ENCODE measurements around the gene PRAMEF15. TPM values are rescaled to one million over a fixed set of nuclear protein-coding genes. Genes with fewer than 3 reads are reported as not detected.
"Not testable (repeated sequence)": the region's sequence is repeated elsewhere in the genome, so short reads cannot be mapped to it uniquely, and the experiment has no call there.

The PRAMEF15 gene
- total RNA-seq, 1 donor from 2014 or later: not detected

GRCh38 chr1:13356774-13357173 lies 41.4 kb downstream of the PRAMEF15 start:
- DNase-seq (ENCODE audit: low read depth): peak; percentile 44
- FAIRE-seq; H3K27me3 ChIP-seq (ENCODE audit: control insufficient read depth, insufficient read depth, low read length); H3K36me3 ChIP-seq (ENCODE audit: control insufficient read depth, insufficient read depth, low read length); H3K4me3 ChIP-seq (ENCODE audit: low read depth, low read length): not testable (repeated sequence)
- peak; percentile 48 for TF ChIP-seq CTCF (IDR thresholded peaks at IDR 0.05; ENCODE audit: insufficient read depth, low read length, severe bottlenecking)

- H3K27me3 ChIP-seq (ENCODE audit: control insufficient read depth, insufficient read depth, low read length); H3K36me3 ChIP-seq (ENCODE audit: control insufficient read depth, insufficient read depth, low read length); H3K4me3 ChIP-seq (ENCODE audit: low read depth, low read length); DNase-seq (ENCODE audit: low read depth): not testable (repeated sequence)
- FAIRE-seq: peak; percentile 47
These were observed 47.0 kb downstream of the PRAMEF15 start for GRCh38 chr1:13362364-13362763.

GRCh38 chr1:13364928-13365327 lies 49.5 kb downstream of the PRAMEF15 start:
- DNase-seq (ENCODE audit: low read depth); H3K4me3 ChIP-seq (ENCODE audit: low read depth, low read length); FAIRE-seq; H3K36me3 ChIP-seq (ENCODE audit: control insufficient read depth, insufficient read depth, low read length); H3K27me3 ChIP-seq (ENCODE audit: control insufficient read depth, insufficient read depth, low read length): not testable (repeated sequence)

GRCh38 chr1:13366536-13366935 lies 51.2 kb downstream of the PRAMEF15 start:
- not testable (repeated sequence) for DNase-seq (ENCODE audit: low read depth); FAIRE-seq; H3K27me3 ChIP-seq (ENCODE audit: control insufficient read depth, insufficient read depth, low read length); H3K4me3 ChIP-seq (ENCODE audit: low read depth, low read length); H3K36me3 ChIP-seq (ENCODE audit: control insufficient read depth, insufficient read depth, low read length)

GRCh38 chr1:13368544-13368943 lies 53.2 kb downstream of the PRAMEF15 start:
- not testable (repeated sequence) for H3K4me3 ChIP-seq (ENCODE audit: low read depth, low read length); FAIRE-seq; H3K36me3 ChIP-seq (ENCODE audit: control insufficient read depth, insufficient read depth, low read length); H3K27me3 ChIP-seq (ENCODE audit: control insufficient read depth, insufficient read depth, low read length); DNase-seq (ENCODE audit: low read depth)

Other genes with a start within 250 kb of the PRAMEF15 start
- gene PRAMEF25, start 244.8 kb upstream of the PRAMEF15 start, total RNA-seq: not detected in 2 replicates
- not detected in 2 replicates for gene HNRNPCL2, start 198.7 kb upstream of the PRAMEF15 start, total RNA-seq
- gene PRAMEF26, start 159.6 kb upstream of the PRAMEF15 start, total RNA-seq: not detected in 2 replicates
- gene HNRNPCL4, start 149.9 kb upstream of the PRAMEF15 start, total RNA-seq: not detected in 2 replicates
- gene PRAMEF9, start 143.7 kb upstream of the PRAMEF15 start, total RNA-seq: not detected in 2 replicates
- gene PRAMEF13, start 114.2 kb upstream of the PRAMEF15 start, total RNA-seq: not detected in 2 replicates
- gene PRAMEF18, start 89.4 kb upstream of the PRAMEF15 start, total RNA-seq: not detected in 2 replicates
- not detected in 2 replicates for gene PRAMEF5, start 61.4 kb upstream of the PRAMEF15 start, total RNA-seq
- not detected in 2 replicates for gene PRAMEF8, start 30.4 kb upstream of the PRAMEF15 start, total RNA-seq
- gene PRAMEF33, start 12.0 kb upstream of the PRAMEF15 start, total RNA-seq: not detected in 2 replicates
- gene PRAMEF14, start 31.6 kb downstream of the PRAMEF15 start, total RNA-seq: not detected in 2 replicates
- gene PRAMEF19, start 56.4 kb downstream of the PRAMEF15 start, total RNA-seq: not detected in 2 replicates
- not detected in 2 replicates for gene PRAMEF17, start 74.1 kb downstream of the PRAMEF15 start, total RNA-seq
- not detected in 2 replicates for gene PRAMEF20, start 94.9 kb downstream of the PRAMEF15 start, total RNA-seq
- not detected in 2 replicates for gene LRRC38, start 198.4 kb downstream of the PRAMEF15 start, total RNA-seq